K562 (cell line): ENCODE results near the gene FKBP2. TPM values are rescaled to one million over a fixed set of nuclear protein-coding genes. Genes with fewer than 3 reads are reported as not detected.

Source experiments
- ATAC-seq: fragments of 200-7000 bp; cut with Tn5 transposase; 3 replicates; pipeline ENCODE4 v1.9.1; 2020; ENCODE audit warnings: moderate library complexity
- BruUV-seq: library from RNA; stranded (reverse); fragments of 400-500 nt; replicated peaks from 2 replicates; lab custom pipeline; 2021; lab: Mats Ljungman, UMichigan
- CTCF ChIA-PET: fragments of 300-600 bp; formaldehyde crosslinking; extraction: SDS; loops from one replicate; lab custom pipeline; 2021; ENCODE audit warnings: low intra/inter-chr PET ratio; lab: Yijun Ruan, JAX
- POLR2A ChIA-PET: fragments of 300-600, 350-650 bp; sonication (Branson Sonifier 250); formaldehyde crosslinking; extraction: SDS; loops from one replicate; lab custom pipeline; 2021; ENCODE audit warnings: antibody characterized with exemption, inconsistent platforms; lab: Yijun Ruan, JAX
- DNase-seq, 4 experiments: peaks; one replicate each; pipeline versions ENCODE4 v3.0.0 to v3.0.0-alpha.2; 2011 to 2018; ENCODE audit warnings: low spot score in 3 of 4, mixed read lengths in 3 of 4; ENCODE audit errors: extremely low read depth in 1 of 4
- FAIRE-seq: peaks from 2 replicates; lab custom pipeline; 2011; peaks lifted over from hg19 to GRCh38; lab: Jason Lieb, UNC
- H2AFZ ChIP-seq: 2 replicates; pipeline ENCODE4 v1.6.0; 2011; ENCODE audit warnings: low read depth, low read length, control low read depth, inconsistent platforms
- H3K27ac ChIP-seq: fragments of 200-600 bp; 3 replicates; pipeline ENCODE4 v1.8.0; 2011; ENCODE audit warnings: low read depth, mild to moderate bottlenecking, control low read depth, inconsistent platforms, low read length, moderate library complexity, mixed read lengths; ENCODE audit errors: extremely low read depth
- H3K27me3 ChIP-seq, 2 experiments: fragments of 300-600 bp in 1 of 2; 2 replicates in 1 of 2; 3 replicates in 1 of 2; pipeline versions ENCODE4 v1.6.0 to v1.8.0; 2011; ENCODE audit warnings: inconsistent platforms in 2 of 2, low read length in 2 of 2, mild to moderate bottlenecking in 1 of 2, mixed read lengths in 1 of 2, moderate library complexity in 1 of 2; ENCODE audit not compliant: control insufficient read depth in 2 of 2, insufficient read depth in 2 of 2
- H3K36me3 ChIP-seq: fragments of 300-600 bp; 3 replicates; pipeline ENCODE4 v1.8.0; 2011; ENCODE audit warnings: mild to moderate bottlenecking, low read length, inconsistent platforms; ENCODE audit not compliant: control insufficient read depth, insufficient read depth
- H3K4me1 ChIP-seq, 2 experiments: fragments of 200-600 bp in 1 of 2; replicated peaks in 1 of 2; 2 replicates in 1 of 2; 3 replicates in 1 of 2; pipeline versions ENCODE4 v1.5.1 to v1.8.0; 2011; ENCODE audit warnings: inconsistent platforms in 2 of 2, low read length in 2 of 2, mild to moderate bottlenecking in 1 of 2, mixed read lengths in 1 of 2, moderate library complexity in 1 of 2; ENCODE audit not compliant: control insufficient read depth in 2 of 2, insufficient read depth in 2 of 2
- H3K4me2 ChIP-seq: 2 replicates; pipeline ENCODE4 v1.6.1; 2011; ENCODE audit warnings: low read length, control low read depth, inconsistent platforms, mixed read lengths; ENCODE audit not compliant: insufficient read depth
- H3K4me3 ChIP-seq: fragments of 200-600 bp; sonication (generic), shearing (Covaris generic); 2 replicates; pipeline ENCODE4 v1.5.1; 2016; ENCODE audit warnings: control low read depth, inconsistent platforms
- H3K79me2 ChIP-seq: fragments of 200-600 bp; 3 replicates; pipeline ENCODE4 v1.8.0; 2011; ENCODE audit warnings: low read length, inconsistent platforms; ENCODE audit not compliant: control insufficient read depth, insufficient read depth
- H3K9ac ChIP-seq, 2 experiments: 2 replicates each; pipeline versions ENCODE4 v1.6.0 to v1.6.1; 2011; ENCODE audit warnings: low read depth in 2 of 2, low read length in 2 of 2, control low read depth in 1 of 2, inconsistent platforms in 1 of 2, mild to moderate bottlenecking in 1 of 2, mixed read lengths in 1 of 2; ENCODE audit not compliant: insufficient read depth in 1 of 2
- H3K9me1 ChIP-seq: one replicate; pipeline ENCODE4 v1.6.0; 2011; ENCODE audit warnings: inconsistent platforms, mild to moderate bottlenecking, low read length, moderate library complexity; ENCODE audit not compliant: control insufficient read depth, insufficient read depth
- H3K9me3 ChIP-seq: replicated peaks from 2 replicates; pipeline ENCODE4 v1.5.1; 2011; ENCODE audit warnings: low read depth, low read length, inconsistent platforms; ENCODE audit not compliant: control insufficient read depth, insufficient read depth
- H4K20me1 ChIP-seq: replicated peaks from 2 replicates; pipeline ENCODE4 v1.6.1; 2011; ENCODE audit warnings: low read length, inconsistent platforms, mixed read lengths; ENCODE audit not compliant: control insufficient read depth, insufficient read depth
- CREB1 ChIP-seq, 2 experiments: sonication (generic) in 1 of 2; formaldehyde crosslinking in 1 of 2; IDR thresholded peaks; 2 replicates each; pipeline versions ENCODE4 v1.6.1 to v1.8.0; 2012 to 2022; ENCODE audit warnings: inconsistent platforms in 1 of 2, mild to moderate bottlenecking in 1 of 2, missing genetic modification reagents in 1 of 2, moderate library complexity in 1 of 2
- DNMT1 ChIP-seq: fragments of 450-650 bp; IDR thresholded peaks from 2 replicates; pipeline ENCODE4 v1.6.1; 2016; ENCODE audit warnings: antibody characterized with exemption, mild to moderate bottlenecking
- MXI1 ChIP-seq: IDR thresholded peaks from 2 replicates; pipeline ENCODE4 v1.6.1; 2011; ENCODE audit warnings: low read depth, mild to moderate bottlenecking, improper control_type of control experiment, low read length
- ZNF785 ChIP-seq: fragments of 250-450 bp; sonication (Bioruptor Pico); IDR thresholded peaks from 2 replicates; pipeline ENCODE4 v1.4.0; 2020; ENCODE audit warnings: mild to moderate bottlenecking
- WGBS: fragments of 100-300 bp; shearing (Covaris generic); methylation state at CpG from one replicate; pipeline ENCODE4 v1.1.6; 2016; ENCODE audit warnings: low coverage, mixed read lengths; ENCODE audit not compliant: insufficient coverage; ENCODE audit errors: missing lambda C conversion rate; 5-methylcytosine and 5-hydroxymethylcytosine counted together
- in situ Hi-C: fragments of 300-500 bp; cut with MboI; formaldehyde crosslinking; loops from 4 replicates; pipeline ENCODE4 v1.15.0; 2018; ENCODE audit warnings: inconsistent platforms, mixed read lengths
- intact Hi-C: fragments of 100-400 bp; cut with micrococcal nuclease; formaldehyde crosslinking; loops from 2 replicates; pipeline ENCODE4 v1.14.2; 2022
- polyA plus RNA-seq, 8 experiments: library from polyadenylated mRNA; depleted of rRNA in 4 of 8; stranded (reverse) in 5 of 8; unstranded in 3 of 8; fragments of >200 nt; fragmentation: Nextera tagmentation in 2 of 8; fragmentation: Illumina TruSeq in 1 of 8; extraction: Ambion mirVana in 2 of 8; extraction: Trizol in 1 of 8; gene quantifications; 2 replicates each; pipeline versions ENCODE4 v1.2.1 to v1.2.3, GENCODE V29; 2011 to 2014; ENCODE audit warnings: inconsistent platforms in 1 of 8, missing spikeins in 1 of 8
- total RNA-seq, 7 experiments: library from RNA; depleted of rRNA in 6 of 7; stranded (reverse); fragments of >200 nt in 6 of 7; fragmentation: Illumina TruSeq in 2 of 7; extraction: Trizol in 2 of 7; gene quantifications; 2 replicates each; pipeline versions ENCODE4 v1.2.1 to v1.2.3, GENCODE V29; 2011 to 2021; ENCODE audit warnings: low replicate concordance in 1 of 7
- TF ChIP-seq, protein P1 (sequence below): IDR thresholded peaks from 2 replicates; pipeline ENCODE4 v1.6.1; 2014; ENCODE audit warnings: antibody characterized with exemption
- TF ChIP-seq, protein P2 (sequence below): fragments of 450-650 bp; IDR thresholded peaks from 2 replicates; pipeline ENCODE4 v1.6.1; 2017; ENCODE audit warnings: antibody characterized with exemption, mild to moderate bottlenecking
- TF ChIP-seq, protein P3 (sequence below): fragments of 250-450 bp; sonication (Bioruptor Pico); IDR thresholded peaks from 2 replicates; pipeline ENCODE4 v1.4.0; 2020
- TF ChIP-seq, protein P4 (sequence below): sonication (generic); formaldehyde crosslinking; IDR thresholded peaks from 2 replicates; pipeline ENCODE4 v1.8.1; 2023; ENCODE audit warnings: mild to moderate bottlenecking, missing genetic modification reagents

Gene FKBP2
- total and polyA plus RNA-seq, 9 of the 15 experiments (the other 6 are each of a cell fraction or from before 2014, with no cell fraction given) = 3.5 to 151 (median 58.1) TPM

DNA sequence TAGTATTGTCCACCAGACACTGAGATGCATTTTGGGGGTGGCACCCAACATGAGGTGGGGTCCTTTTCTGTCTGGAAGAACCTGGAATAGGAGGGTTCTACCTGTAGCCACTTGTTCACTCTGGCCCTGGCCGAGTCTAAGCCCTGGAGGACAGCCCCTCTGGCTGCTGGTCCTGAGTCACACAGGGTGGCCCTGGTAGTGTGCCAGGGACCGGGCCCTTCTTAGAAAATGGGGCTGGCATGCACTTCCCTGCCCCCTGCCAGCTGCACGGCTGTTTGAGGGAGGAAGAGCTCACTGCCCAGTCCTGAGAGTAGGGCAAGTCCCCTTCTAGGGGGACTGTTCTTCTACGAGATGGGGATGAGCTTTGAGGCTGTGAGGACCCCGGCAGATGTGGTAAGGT lies 12.6 kb downstream of the FKBP2 start:
- H3K79me2 ChIP-seq = peaks cover 27% of the 10 kb centered on the region
- H3K27me3 ChIP-seq = no peaks in the 10 kb centered on the region
- no peak overlapping the region for H3K27ac ChIP-seq
- no peak overlapping the region for H3K4me3 ChIP-seq
- CTCF ChIA-PET = no interaction called here
- ATAC-seq (no peak), FAIRE-seq (no peak), DNase-seq (no peak)
- POLR2A ChIA-PET = interaction anchor here (0.5 to 0.7 kb wide), 3 partner anchors 8 to 294 kb away, joined by 3 to 5 read pairs (median 4); no protein-coding TSS in a partner anchor
- 0 out of 4 replicates have a peak overlapping the region, but pooled peaks of 1 of the 2 experiments have one; percentile 53 for H3K9ac ChIP-seq
- H3K4me1 ChIP-seq = peaks cover 21 to 78% of the 10 kb centered on the region in 2 experiments
- H4K20me1 ChIP-seq = peaks cover 7% of the 10 kb centered on the region
- no TSS peak for BruUV-seq
- H3K9me1 ChIP-seq = no peaks in the 10 kb centered on the region
- in situ Hi-C loops = no loop called here
- peaks cover 47% of the 10 kb centered on the region; the same call in 2 of the 3 replicates for H3K36me3 ChIP-seq
- 88% methylated on average over 5 of the region's 5 CpGs for WGBS
- no peak overlapping the region for H2AFZ ChIP-seq
- intact Hi-C loops = no loop called here
- H3K4me2 ChIP-seq = no peak overlapping the region
- H3K9me3 ChIP-seq = no peaks in the 10 kb centered on the region
- TF ChIP-seq, protein P1, sequence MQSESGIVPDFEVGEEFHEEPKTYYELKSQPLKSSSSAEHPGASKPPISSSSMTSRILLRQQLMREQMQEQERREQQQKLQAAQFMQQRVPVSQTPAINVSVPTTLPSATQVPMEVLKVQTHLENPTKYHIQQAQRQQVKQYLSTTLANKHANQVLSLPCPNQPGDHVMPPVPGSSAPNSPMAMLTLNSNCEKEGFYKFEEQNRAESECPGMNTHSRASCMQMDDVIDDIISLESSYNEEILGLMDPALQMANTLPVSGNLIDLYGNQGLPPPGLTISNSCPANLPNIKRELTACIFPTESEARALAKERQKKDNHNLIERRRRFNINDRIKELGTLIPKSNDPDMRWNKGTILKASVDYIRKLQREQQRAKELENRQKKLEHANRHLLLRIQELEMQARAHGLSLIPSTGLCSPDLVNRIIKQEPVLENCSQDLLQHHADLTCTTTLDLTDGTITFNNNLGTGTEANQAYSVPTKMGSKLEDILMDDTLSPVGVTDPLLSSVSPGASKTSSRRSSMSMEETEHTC = no peak
- TF ChIP-seq, protein P2, sequence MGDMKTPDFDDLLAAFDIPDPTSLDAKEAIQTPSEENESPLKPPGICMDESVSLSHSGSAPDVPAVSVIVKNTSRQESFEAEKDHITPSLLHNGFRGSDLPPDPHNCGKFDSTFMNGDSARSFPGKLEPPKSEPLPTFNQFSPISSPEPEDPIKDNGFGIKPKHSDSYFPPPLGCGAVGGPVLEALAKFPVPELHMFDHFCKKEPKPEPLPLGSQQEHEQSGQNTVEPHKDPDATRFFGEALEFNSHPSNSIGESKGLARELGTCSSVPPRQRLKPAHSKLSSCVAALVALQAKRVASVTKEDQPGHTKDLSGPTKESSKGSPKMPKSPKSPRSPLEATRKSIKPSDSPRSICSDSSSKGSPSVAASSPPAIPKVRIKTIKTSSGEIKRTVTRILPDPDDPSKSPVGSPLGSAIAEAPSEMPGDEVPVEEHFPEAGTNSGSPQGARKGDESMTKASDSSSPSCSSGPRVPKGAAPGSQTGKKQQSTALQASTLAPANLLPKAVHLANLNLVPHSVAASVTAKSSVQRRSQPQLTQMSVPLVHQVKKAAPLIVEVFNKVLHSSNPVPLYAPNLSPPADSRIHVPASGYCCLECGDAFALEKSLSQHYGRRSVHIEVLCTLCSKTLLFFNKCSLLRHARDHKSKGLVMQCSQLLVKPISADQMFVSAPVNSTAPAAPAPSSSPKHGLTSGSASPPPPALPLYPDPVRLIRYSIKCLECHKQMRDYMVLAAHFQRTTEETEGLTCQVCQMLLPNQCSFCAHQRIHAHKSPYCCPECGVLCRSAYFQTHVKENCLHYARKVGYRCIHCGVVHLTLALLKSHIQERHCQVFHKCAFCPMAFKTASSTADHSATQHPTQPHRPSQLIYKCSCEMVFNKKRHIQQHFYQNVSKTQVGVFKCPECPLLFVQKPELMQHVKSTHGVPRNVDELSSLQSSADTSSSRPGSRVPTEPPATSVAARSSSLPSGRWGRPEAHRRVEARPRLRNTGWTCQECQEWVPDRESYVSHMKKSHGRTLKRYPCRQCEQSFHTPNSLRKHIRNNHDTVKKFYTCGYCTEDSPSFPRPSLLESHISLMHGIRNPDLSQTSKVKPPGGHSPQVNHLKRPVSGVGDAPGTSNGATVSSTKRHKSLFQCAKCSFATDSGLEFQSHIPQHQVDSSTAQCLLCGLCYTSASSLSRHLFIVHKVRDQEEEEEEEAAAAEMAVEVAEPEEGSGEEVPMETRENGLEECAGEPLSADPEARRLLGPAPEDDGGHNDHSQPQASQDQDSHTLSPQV = no peak
- TF ChIP-seq, protein P3, sequence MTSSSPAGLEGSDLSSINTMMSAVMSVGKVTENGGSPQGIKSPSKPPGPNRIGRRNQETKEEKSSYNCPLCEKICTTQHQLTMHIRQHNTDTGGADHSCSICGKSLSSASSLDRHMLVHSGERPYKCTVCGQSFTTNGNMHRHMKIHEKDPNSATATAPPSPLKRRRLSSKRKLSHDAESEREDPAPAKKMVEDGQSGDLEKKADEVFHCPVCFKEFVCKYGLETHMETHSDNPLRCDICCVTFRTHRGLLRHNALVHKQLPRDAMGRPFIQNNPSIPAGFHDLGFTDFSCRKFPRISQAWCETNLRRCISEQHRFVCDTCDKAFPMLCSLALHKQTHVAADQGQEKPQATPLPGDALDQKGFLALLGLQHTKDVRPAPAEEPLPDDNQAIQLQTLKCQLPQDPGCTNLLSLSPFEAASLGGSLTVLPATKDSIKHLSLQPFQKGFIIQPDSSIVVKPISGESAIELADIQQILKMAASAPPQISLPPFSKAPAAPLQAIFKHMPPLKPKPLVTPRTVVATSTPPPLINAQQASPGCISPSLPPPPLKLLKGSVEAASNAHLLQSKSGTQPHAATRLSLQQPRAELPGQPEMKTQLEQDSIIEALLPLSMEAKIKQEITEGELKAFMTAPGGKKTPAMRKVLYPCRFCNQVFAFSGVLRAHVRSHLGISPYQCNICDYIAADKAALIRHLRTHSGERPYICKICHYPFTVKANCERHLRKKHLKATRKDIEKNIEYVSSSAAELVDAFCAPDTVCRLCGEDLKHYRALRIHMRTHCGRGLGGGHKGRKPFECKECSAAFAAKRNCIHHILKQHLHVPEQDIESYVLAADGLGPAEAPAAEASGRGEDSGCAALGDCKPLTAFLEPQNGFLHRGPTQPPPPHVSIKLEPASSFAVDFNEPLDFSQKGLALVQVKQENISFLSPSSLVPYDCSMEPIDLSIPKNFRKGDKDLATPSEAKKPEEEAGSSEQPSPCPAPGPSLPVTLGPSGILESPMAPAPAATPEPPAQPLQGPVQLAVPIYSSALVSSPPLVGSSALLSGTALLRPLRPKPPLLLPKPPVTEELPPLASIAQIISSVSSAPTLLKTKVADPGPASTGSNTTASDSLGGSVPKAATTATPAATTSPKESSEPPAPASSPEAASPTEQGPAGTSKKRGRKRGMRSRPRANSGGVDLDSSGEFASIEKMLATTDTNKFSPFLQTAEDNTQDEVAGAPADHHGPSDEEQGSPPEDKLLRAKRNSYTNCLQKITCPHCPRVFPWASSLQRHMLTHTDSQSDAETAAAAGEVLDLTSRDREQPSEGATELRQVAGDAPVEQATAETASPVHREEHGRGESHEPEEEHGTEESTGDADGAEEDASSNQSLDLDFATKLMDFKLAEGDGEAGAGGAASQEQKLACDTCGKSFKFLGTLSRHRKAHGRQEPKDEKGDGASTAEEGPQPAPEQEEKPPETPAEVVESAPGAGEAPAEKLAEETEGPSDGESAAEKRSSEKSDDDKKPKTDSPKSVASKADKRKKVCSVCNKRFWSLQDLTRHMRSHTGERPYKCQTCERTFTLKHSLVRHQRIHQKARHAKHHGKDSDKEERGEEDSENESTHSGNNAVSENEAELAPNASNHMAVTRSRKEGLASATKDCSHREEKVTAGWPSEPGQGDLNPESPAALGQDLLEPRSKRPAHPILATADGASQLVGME (CRISPR knock-in tag) = no peak
- TF ChIP-seq CREB1 (IDR thresholded peaks at IDR 0.05) (no peak), CREB1 (CRISPR knock-in tag; IDR thresholded peaks at IDR 0.05) (no peak), DNMT1 (no peak), MXI1 (no peak), ZNF785 (CRISPR knock-in tag) (no peak)
- TF ChIP-seq, protein P4, sequence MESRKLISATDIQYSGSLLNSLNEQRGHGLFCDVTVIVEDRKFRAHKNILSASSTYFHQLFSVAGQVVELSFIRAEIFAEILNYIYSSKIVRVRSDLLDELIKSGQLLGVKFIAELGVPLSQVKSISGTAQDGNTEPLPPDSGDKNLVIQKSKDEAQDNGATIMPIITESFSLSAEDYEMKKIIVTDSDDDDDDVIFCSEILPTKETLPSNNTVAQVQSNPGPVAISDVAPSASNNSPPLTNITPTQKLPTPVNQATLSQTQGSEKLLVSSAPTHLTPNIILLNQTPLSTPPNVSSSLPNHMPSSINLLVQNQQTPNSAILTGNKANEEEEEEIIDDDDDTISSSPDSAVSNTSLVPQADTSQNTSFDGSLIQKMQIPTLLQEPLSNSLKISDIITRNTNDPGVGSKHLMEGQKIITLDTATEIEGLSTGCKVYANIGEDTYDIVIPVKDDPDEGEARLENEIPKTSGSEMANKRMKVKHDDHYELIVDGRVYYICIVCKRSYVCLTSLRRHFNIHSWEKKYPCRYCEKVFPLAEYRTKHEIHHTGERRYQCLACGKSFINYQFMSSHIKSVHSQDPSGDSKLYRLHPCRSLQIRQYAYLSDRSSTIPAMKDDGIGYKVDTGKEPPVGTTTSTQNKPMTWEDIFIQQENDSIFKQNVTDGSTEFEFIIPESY (CRISPR knock-in tag) = no peak
